CD4-positive, alpha-beta T cell treated with Interleukin-4 for 4 hours (primary cell): ENCODE measurements around the gene DIS3L2.
"Not testable (repeated sequence)": the region's sequence is repeated elsewhere in the genome, so short reads cannot be mapped to it uniquely, and the experiment has no call there.

ENCODE experiments used
- DNase-seq: peaks from one replicate; pipeline ENCODE4 v3.0.0-alpha.2; 2020

DIS3L2 gene

GRCh38 chr2:231928901-231929725 is 32.4 kb upstream of the DIS3L2 start:
- DNase-seq: no peak

GRCh38 chr2:231929961-231930592 is 31.4 kb upstream of the DIS3L2 start:
- no peak for DNase-seq

GRCh38 chr2:231930593-231931281 is 30.8 kb upstream of the DIS3L2 start:
- no peak for DNase-seq

GRCh38 chr2:231931481-231931915 is 30.0 kb upstream of the DIS3L2 start:
- DNase-seq: no peak

- no peak for DNase-seq
These were observed 28.9 kb upstream of the DIS3L2 start for GRCh38 chr2:231932711-231932970.

GRCh38 chr2:231932985-231933915 is 28.3 kb upstream of the DIS3L2 start:
- DNase-seq: no peak

- no peak for DNase-seq
These were observed 27.6 kb upstream of the DIS3L2 start for GRCh38 chr2:231933916-231934401.

- no peak for DNase-seq
These were observed 26.9 kb upstream of the DIS3L2 start for GRCh38 chr2:231934441-231935206.

- DNase-seq: no peak
These were observed 26.3 kb upstream of the DIS3L2 start for GRCh38 chr2:231935207-231935524.

GRCh38 chr2:231935815-231936214 is 25.7 kb upstream of the DIS3L2 start:
- no peak for DNase-seq

- DNase-seq: no peak
These were observed 25.0 kb upstream of the DIS3L2 start for GRCh38 chr2:231936491-231936890.

- DNase-seq: no peak
These were observed 24.5 kb upstream of the DIS3L2 start for GRCh38 chr2:231937057-231937456.

- DNase-seq: no peak
These were observed 22.5 kb upstream of the DIS3L2 start for GRCh38 chr2:231939022-231939421.

- DNase-seq: no peak
These were observed 20.7 kb upstream of the DIS3L2 start for GRCh38 chr2:231940795-231941194.

GRCh38 chr2:231941673-231942072 is 19.8 kb upstream of the DIS3L2 start:
- DNase-seq: no peak

- no peak for DNase-seq
These were observed 19.3 kb upstream of the DIS3L2 start for GRCh38 chr2:231942180-231942579.

- no peak for DNase-seq
These were observed 15.2 kb upstream of the DIS3L2 start for GRCh38 chr2:231946241-231946814.

- DNase-seq: not testable (repeated sequence)
These were observed 14.4 kb upstream of the DIS3L2 start for GRCh38 chr2:231947112-231947511.

GRCh38 chr2:231947694-231948093 is 13.8 kb upstream of the DIS3L2 start:
- no peak for DNase-seq

- no peak for DNase-seq
These were observed 10.0 kb upstream of the DIS3L2 start for GRCh38 chr2:231951452-231952035.

GRCh38 chr2:231955758-231956472 is 5.6 kb upstream of the DIS3L2 start:
- DNase-seq: no peak
